GM12878 (cell line): ENCODE data around the gene GIMAP1. TPM values are rescaled to one million over a fixed set of nuclear protein-coding genes. Genes with fewer than 3 reads are reported as not detected.

Source experiments
- ATAC-seq: fragments of 200-7000 bp; cut with Tn5 transposase; 3 replicates; pipeline ENCODE4 v1.9.1; 2020; ENCODE audit warnings: mild to moderate bottlenecking, moderate library complexity
- BruUV-seq: library from RNA; stranded (reverse); fragments of 400-500 nt; replicated peaks from 2 replicates; lab custom pipeline; 2021; lab: Mats Ljungman, UMichigan
- CTCF ChIA-PET: fragments of 300-600 bp; sonication (Branson Sonifier 250); formaldehyde crosslinking; extraction: SDS; loops from one replicate; lab custom pipeline; 2021; ENCODE audit warnings: inconsistent platforms; lab: Yijun Ruan, JAX
- POLR2A ChIA-PET: fragments of 350-600 bp; formaldehyde crosslinking; extraction: SDS; loops from one replicate; lab custom pipeline; 2021; ENCODE audit warnings: inconsistent platforms; lab: Charles Lee
- RAD21 ChIA-PET: fragments of 300-600 bp; sonication (Branson Sonifier 250); formaldehyde crosslinking; loops from one replicate; lab custom pipeline; 2023; ENCODE audit warnings: antibody characterized with exemption; ENCODE audit not compliant: unreplicated experiment; lab: Charles Lee
- SMC1A ChIA-PET: fragments of 300-600 bp; sonication (Branson Sonifier 250); formaldehyde crosslinking; loops from one replicate; lab custom pipeline; 2023; ENCODE audit not compliant: unreplicated experiment, uncharacterized antibody; lab: Charles Lee
- DNase-seq: peaks from one replicate; pipeline ENCODE4 v3.0.0-alpha.2; 2011; ENCODE audit warnings: low read depth, low spot score
- FAIRE-seq: peaks from 3 replicates; lab custom pipeline; 2011; peaks lifted over from hg19 to GRCh38; lab: Jason Lieb, UNC
- H2AFZ ChIP-seq: 2 replicates; pipeline ENCODE4 v1.6.0; 2011; ENCODE audit warnings: low read depth, low read length, control low read depth; ENCODE audit not compliant: control insufficient read depth
- H3K27ac ChIP-seq: 2 replicates; pipeline ENCODE4 v1.5.1; 2011; ENCODE audit warnings: control low read depth; ENCODE audit not compliant: control insufficient read depth, insufficient read depth
- H3K27me3 ChIP-seq, 2 experiments: replicated peaks in 1 of 2; 2 replicates each; pipeline versions ENCODE4 v1.6.0 to v1.6.1; 2011; ENCODE audit warnings: low read length in 1 of 2; ENCODE audit not compliant: control insufficient read depth in 2 of 2, insufficient read depth in 2 of 2
- H3K36me3 ChIP-seq, 2 experiments: 2 replicates each; pipeline ENCODE4 v1.5.1; 2011; ENCODE audit warnings: low read length in 1 of 2; ENCODE audit not compliant: control insufficient read depth in 2 of 2, insufficient read depth in 2 of 2
- H3K4me1 ChIP-seq: 2 replicates; pipeline ENCODE4 v1.6.1; 2011; ENCODE audit warnings: mild to moderate bottlenecking, low read length, moderate library complexity, mixed read lengths; ENCODE audit not compliant: control insufficient read depth, insufficient read depth
- H3K4me2 ChIP-seq: 2 replicates; pipeline ENCODE4 v1.6.0; 2011; ENCODE audit warnings: control low read depth; ENCODE audit not compliant: control insufficient read depth, insufficient read depth
- H3K4me3 ChIP-seq: fragments of 200-600 bp; sonication (generic); 2 replicates; pipeline ENCODE4 v1.5.1; 2016
- H3K79me2 ChIP-seq: 2 replicates; pipeline ENCODE4 v1.6.0; 2011; ENCODE audit warnings: low read length; ENCODE audit not compliant: control insufficient read depth, insufficient read depth
- H3K9ac ChIP-seq: 2 replicates; pipeline ENCODE4 v1.8.0; 2011; ENCODE audit warnings: low read length, control low read depth, mixed read lengths; ENCODE audit not compliant: control insufficient read depth, insufficient read depth
- H3K9me3 ChIP-seq: replicated peaks from 3 replicates; pipeline ENCODE4 v1.5.1; 2011; ENCODE audit warnings: mild to moderate bottlenecking, low read length; ENCODE audit not compliant: control insufficient read depth, insufficient read depth
- H4K20me1 ChIP-seq: 2 replicates; pipeline ENCODE4 v1.6.0; 2011; ENCODE audit not compliant: control insufficient read depth, insufficient read depth
- ATF2 ChIP-seq: IDR thresholded peaks from 2 replicates; pipeline ENCODE4 v1.6.1; 2012; ENCODE audit warnings: low read length, inconsistent platforms
- ATF3 ChIP-seq: IDR thresholded peaks from 2 replicates; pipeline ENCODE4 v1.6.1; 2011; ENCODE audit warnings: low read depth, mild to moderate bottlenecking, low read length, moderate library complexity, borderline replicate concordance; ENCODE audit errors: extremely low read depth
- ATF7 ChIP-seq: fragments of 450-650 bp; IDR thresholded peaks from 2 replicates; pipeline ENCODE4 v1.6.1; 2016; ENCODE audit warnings: low read depth, mild to moderate bottlenecking
- BCL3 ChIP-seq: IDR thresholded peaks from 2 replicates; pipeline ENCODE4 v1.6.1; 2011; ENCODE audit warnings: borderline replicate concordance, low read depth, mild to moderate bottlenecking, moderate library complexity, low read length; ENCODE audit not compliant: insufficient read depth, poor library complexity, severe bottlenecking
- DPF2 ChIP-seq: fragments of 450-650 bp; IDR thresholded peaks from 2 replicates; pipeline ENCODE4 v1.6.1; 2017; ENCODE audit warnings: mild to moderate bottlenecking
- EED ChIP-seq: sonication (generic); IDR thresholded peaks from 2 replicates; pipeline ENCODE4 v1.6.1; 2016; ENCODE audit warnings: antibody characterized with exemption, low read depth
- EGR1 ChIP-seq, 2 experiments: IDR thresholded peaks; 1 replicate in 1 of 2; 2 replicates in 1 of 2; pipeline ENCODE4 v1.6.1; 2011 to 2012; ENCODE audit warnings: low read depth in 2 of 2, low read length in 2 of 2, borderline replicate concordance in 1 of 2, mild to moderate bottlenecking in 1 of 2, moderate library complexity in 1 of 2
- ETV6 ChIP-seq, 2 experiments: fragments of 450-650 bp in 1 of 2; IDR thresholded peaks in 1 of 2; conservative IDR thresholded peaks in 1 of 2; 2 replicates each; pipeline ENCODE4 v1.6.1; 2014; ENCODE audit warnings: antibody characterized with exemption in 1 of 2, borderline replicate concordance in 1 of 2, low read depth in 1 of 2, mild to moderate bottlenecking in 1 of 2, moderate library complexity in 1 of 2
- FOS ChIP-seq: IDR thresholded peaks from 3 replicates; pipeline ENCODE4 v1.6.1; 2011; ENCODE audit warnings: borderline replicate concordance; ENCODE audit not compliant: insufficient read length; ENCODE audit errors: extremely low read depth
- FOXM1 ChIP-seq: IDR thresholded peaks from 2 replicates; pipeline ENCODE4 v1.6.1; 2012; ENCODE audit warnings: low read depth, mild to moderate bottlenecking, inconsistent platforms, low read length, moderate library complexity
- IKZF1 ChIP-seq: fragments of 450-650 bp; conservative IDR thresholded peaks from 2 replicates; pipeline ENCODE4 v1.6.1; 2017; ENCODE audit warnings: antibody characterized with exemption, mild to moderate bottlenecking
- IKZF2 ChIP-seq, 2 experiments: fragments of 450-650 bp; IDR thresholded peaks; 2 replicates each; pipeline ENCODE4 v1.6.1; 2017; ENCODE audit warnings: mild to moderate bottlenecking in 2 of 2, moderate library complexity in 2 of 2
- MEF2A ChIP-seq: IDR thresholded peaks from 2 replicates; pipeline ENCODE4 v1.6.1; 2011; ENCODE audit warnings: low read depth, mild to moderate bottlenecking, low read length, moderate library complexity; ENCODE audit not compliant: insufficient read depth
- MEF2B ChIP-seq: fragments of 450-650 bp; IDR thresholded peaks from 2 replicates; pipeline ENCODE4 v1.6.1; 2018; ENCODE audit warnings: mild to moderate bottlenecking, moderate library complexity; ENCODE audit not compliant: partially characterized antibody, poor library complexity, severe bottlenecking
- NFIC ChIP-seq: IDR thresholded peaks from 2 replicates; pipeline ENCODE4 v1.6.1; 2012; ENCODE audit warnings: low read depth, mild to moderate bottlenecking, inconsistent platforms, low read length, moderate library complexity
- RUNX3 ChIP-seq: IDR thresholded peaks from 2 replicates; pipeline ENCODE4 v1.6.1; 2012; ENCODE audit warnings: low read length, inconsistent platforms
- SPI1 ChIP-seq: IDR thresholded peaks from 2 replicates; pipeline ENCODE4 v1.6.1; 2011; ENCODE audit warnings: low read depth, mild to moderate bottlenecking, low read length, moderate library complexity, borderline replicate concordance; ENCODE audit not compliant: insufficient read depth
- SUPT20H ChIP-seq: IDR thresholded peaks from 2 replicates; pipeline ENCODE4 v1.6.1; 2011; ENCODE audit warnings: low read depth, mild to moderate bottlenecking, low read length, moderate library complexity, borderline replicate concordance; ENCODE audit not compliant: control insufficient read depth
- ZZZ3 ChIP-seq: IDR thresholded peaks from 2 replicates; pipeline ENCODE4 v1.6.1; 2011; ENCODE audit warnings: low read depth; ENCODE audit not compliant: control insufficient read depth, insufficient read length
- whole genome bisulfite sequencing: methylation state at CpG from one replicate; pipeline ENCODE4 v1.1.6; 2016; ENCODE audit warnings: low lambda C conversion rate; ENCODE audit not compliant: insufficient replicate concordance, insufficient coverage; ENCODE audit errors: missing lambda C conversion rate; 5-methylcytosine and 5-hydroxymethylcytosine counted together
- in situ Hi-C: fragments of 300-500 bp; cut with MboI; formaldehyde crosslinking; loops from 9 replicates; pipeline ENCODE4 v1.14.3; 2018; ENCODE audit warnings: mixed read lengths
- intact Hi-C: fragments of 100-400 bp; cut with micrococcal nuclease; formaldehyde crosslinking; loops from one replicate; pipeline ENCODE4 v1.14.2; 2022; ENCODE audit not compliant: unreplicated experiment
- polyA plus RNA-seq, 11 experiments: library from polyadenylated mRNA; depleted of rRNA in 4 of 11; unstranded in 6 of 11; stranded (reverse) in 5 of 11; fragments of >200 nt; fragmentation: Nextera tagmentation in 4 of 11; fragmentation: Illumina TruSeq in 1 of 11; extraction: Ambion mirVana in 4 of 11; extraction: Trizol in 1 of 11; gene quantifications; 1 replicate in 1 of 11; 2 replicates in 10 of 11; pipeline versions ENCODE4 v1.2.1 to v1.2.3, GENCODE V29; 2011 to 2016; ENCODE audit warnings: inconsistent platforms in 2 of 11, missing spikeins in 2 of 11, low read depth in 1 of 11
- total RNA-seq, 4 experiments: library from RNA; depleted of rRNA in 3 of 4; stranded (reverse); fragments of >200 nt in 3 of 4; fragmentation: Illumina TruSeq in 1 of 4; extraction: Trizol in 1 of 4; gene quantifications; 2 replicates each; pipeline versions ENCODE4 v1.2.1 to v1.2.3, GENCODE V29; 2013 to 2021

Gene GIMAP1
- total and polyA plus RNA-seq, 10 of the 15 experiments (the other 5 are each of a cell fraction or from before 2014, with no cell fraction given), result 0.16 to 1.9 (median 1.1) TPM

- Histone ChIP-seq H3K79me2 (no peaks in the 10 kb centered on the region), H3K4me2 (no peak overlapping the region; the same call in 1 of the 2 replicates), H3K9ac (no peak overlapping the region), H3K27me3 (no peaks in the 10 kb centered on the region), H3K36me3 (no peaks in the 10 kb centered on the region), H2AFZ (peak overlapping the region; percentile 1), H3K4me1 (peaks cover 28% of the 10 kb centered on the region), H4K20me1 (no peaks in the 10 kb centered on the region), H3K4me3 (no peak overlapping the region), H3K9me3 (no peaks in the 10 kb centered on the region), H3K27ac (peak overlapping the region; percentile 57)
- in situ Hi-C loops (no loop called here), intact Hi-C loops (loop anchor here (2.0 kb wide), 2 partner anchors 87 to 469 kb away; no protein-coding TSS in a partner anchor)
- DNase-seq (peak; percentile 71), ATAC-seq (peak; percentile 62), FAIRE-seq (no peak)
- RAD21 ChIA-PET, result interaction anchor here (0.6 to 4.7 kb wide), 21 partner anchors 9 to 322 kb away, joined by 3 to 75 read pairs (median 5); partner anchors contain the start of genes GIMAP1, GIMAP2 and GIMAP8
- POLR2A ChIA-PET, result interaction anchor here (0.8 to 1.1 kb wide), 3 partner anchors 304 to 322 kb away, joined by 3 to 5 read pairs (median 4); no protein-coding TSS in a partner anchor
- SMC1A ChIA-PET, result interaction anchor here (0.8 to 5.1 kb wide), 22 partner anchors 8 to 406 kb away, joined by 3 to 115 read pairs (median 5); partner anchors contain the start of genes GIMAP1, GIMAP2, GIMAP6 and GIMAP8
- CTCF ChIA-PET, result interaction anchor here (0.6 to 4.8 kb wide), 29 partner anchors 11 to 394 kb away, joined by 3 to 112 read pairs (median 4); partner anchors contain the start of genes GIMAP2, GIMAP4, GIMAP6 and GIMAP8
- BruUV-seq, result no TSS peak
- 25% methylated on average over 4 of the region's 4 CpGs for WGBS
- TF ChIP-seq SPI1 (no peak), ATF7 (peak; percentile 17; the same call in 1 of the 2 replicates), IKZF2 (IDR thresholded peaks at IDR 0.05) (peak; percentile 35 to 41; a peak in 2 of 4 replicates), EED (0 out of 2 replicates have a peak, but pooled peaks have one; percentile 46), IKZF1 (0 out of 2 replicates have a peak, but pooled peaks have one; percentile 20), EGR1 (IDR thresholded peaks at IDR 0.05; ENCODE audit: borderline replicate concordance in 1 of 2, low read depth in 2 of 2, low read length in 2 of 2) (peak in 1 of 2 experiments; percentile 23; a peak in 1 of 3 replicates), ATF3 (no peak), RUNX3 (peak; percentile 92), ETV6 (conservative IDR thresholded peaks at IDR 0.05 in 1 of 2, IDR thresholded peaks at IDR 0.05 in 1 of 2; ENCODE audit: borderline replicate concordance in 1 of 2, low read depth in 1 of 2) (peak in 1 of 2 experiments; percentile 25; a peak in 1 of 4 replicates), MEF2A (peak; percentile 45; the same call in 1 of the 2 replicates), DPF2 (no peak), SUPT20H (no peak), FOXM1 (peak; percentile 44; the same call in 1 of the 2 replicates), MEF2B (peak; percentile 94), FOS (no peak), ZZZ3 (peak; percentile 97), NFIC (0 out of 2 replicates have a peak, but pooled peaks have one; percentile 33), BCL3 (peak; percentile 83), ATF2 (peak; percentile 78)
These were observed 39.2 kb downstream of the GIMAP1 start for GRCh38 chr7:150755473-150756099.
